ENCODE results near the gene CCDC50.

- no peak for TF ChIP-seq CTCF (conservative IDR thresholded peaks at IDR 0.05; ENCODE audit: low read length)
- no peak for TF ChIP-seq EZH2phosphoT487 (IDR thresholded peaks at IDR 0.05; ENCODE audit: borderline replicate concordance)
These were observed 40.4 kb downstream of the CCDC50 start for GRCh38 chr3:191369616-191370010.

All from Loucy (cell line).